GM12878 (cell line): ENCODE results near the gene CD99. TPM values are rescaled to one million over a fixed set of nuclear protein-coding genes. Genes with fewer than 3 reads are reported as not detected.

ENCODE experiments used
- HSF1 ChIP-seq: fragments of 150-350 bp; IDR thresholded peaks from 2 replicates; pipeline ENCODE4 v1.6.1; 2014; ENCODE audit warnings: mild to moderate bottlenecking, low read depth, low read length
- NFYA ChIP-seq: IDR thresholded peaks from 2 replicates; pipeline ENCODE4 v1.6.1; 2011; ENCODE audit warnings: low read depth, mild to moderate bottlenecking, low read length, improper control_type of control experiment, borderline replicate concordance
- NKRF ChIP-seq: fragments of 450-650 bp; conservative IDR thresholded peaks from 2 replicates; pipeline ENCODE4 v1.6.1; 2017; ENCODE audit warnings: mild to moderate bottlenecking, moderate library complexity
- NR2C1 ChIP-seq: fragments of 450-650 bp; IDR thresholded peaks from 2 replicates; pipeline ENCODE4 v1.6.1; 2017; ENCODE audit warnings: antibody characterized with exemption, mild to moderate bottlenecking, moderate library complexity
- STAT1 ChIP-seq: fragments of 450-650 bp; conservative IDR thresholded peaks from 2 replicates; pipeline ENCODE4 v1.6.1; 2014; ENCODE audit warnings: antibody characterized with exemption, mild to moderate bottlenecking
- polyA plus RNA-seq, 11 experiments: library from polyadenylated mRNA; depleted of rRNA in 4 of 11; unstranded in 6 of 11; stranded (reverse) in 5 of 11; fragments of >200 nt; fragmentation: Nextera tagmentation in 4 of 11; fragmentation: Illumina TruSeq in 1 of 11; extraction: Ambion mirVana in 4 of 11; extraction: Trizol in 1 of 11; gene quantifications; 1 replicate in 1 of 11; 2 replicates in 10 of 11; pipeline versions ENCODE4 v1.2.1 to v1.2.3, GENCODE V29; 2011 to 2016; ENCODE audit warnings: inconsistent platforms in 2 of 11, missing spikeins in 2 of 11, low read depth in 1 of 11
- total RNA-seq, 4 experiments: library from RNA; depleted of rRNA in 3 of 4; stranded (reverse); fragments of >200 nt in 3 of 4; fragmentation: Illumina TruSeq in 1 of 4; extraction: Trizol in 1 of 4; gene quantifications; 2 replicates each; pipeline versions ENCODE4 v1.2.1 to v1.2.3, GENCODE V29; 2013 to 2021
- TF ChIP-seq, protein P1 (sequence below): IDR thresholded peaks from 2 replicates; pipeline ENCODE4 v1.6.1; 2011; ENCODE audit warnings: mild to moderate bottlenecking, low read depth, low read length, moderate library complexity; ENCODE audit not compliant: insufficient replicate concordance
- TF ChIP-seq, protein P2 (sequence below): IDR thresholded peaks from 2 replicates; pipeline ENCODE4 v1.6.1; 2012; ENCODE audit warnings: low read depth, low read length, improper control_type of control experiment

CD99 gene
- total and polyA plus RNA-seq, 10 of the 15 experiments (the other 5 are each of a cell fraction or from before 2014, with no cell fraction given) = 24.8 to 242 (median 158) TPM

GRCh38 chrX:2650037-2650436 is 41.1 kb upstream of the CD99 start (continued):
- TF ChIP-seq NFYA = no peak
- no peak for TF ChIP-seq NR2C1
- TF ChIP-seq, protein P1, sequence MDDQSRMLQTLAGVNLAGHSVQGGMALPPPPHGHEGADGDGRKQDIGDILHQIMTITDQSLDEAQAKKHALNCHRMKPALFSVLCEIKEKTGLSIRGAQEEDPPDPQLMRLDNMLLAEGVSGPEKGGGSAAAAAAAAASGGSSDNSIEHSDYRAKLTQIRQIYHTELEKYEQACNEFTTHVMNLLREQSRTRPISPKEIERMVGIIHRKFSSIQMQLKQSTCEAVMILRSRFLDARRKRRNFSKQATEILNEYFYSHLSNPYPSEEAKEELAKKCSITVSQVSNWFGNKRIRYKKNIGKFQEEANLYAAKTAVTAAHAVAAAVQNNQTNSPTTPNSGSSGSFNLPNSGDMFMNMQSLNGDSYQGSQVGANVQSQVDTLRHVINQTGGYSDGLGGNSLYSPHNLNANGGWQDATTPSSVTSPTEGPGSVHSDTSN = no peak
- TF ChIP-seq NKRF = no peak
- TF ChIP-seq HSF1 = no peak
- TF ChIP-seq, protein P2, sequence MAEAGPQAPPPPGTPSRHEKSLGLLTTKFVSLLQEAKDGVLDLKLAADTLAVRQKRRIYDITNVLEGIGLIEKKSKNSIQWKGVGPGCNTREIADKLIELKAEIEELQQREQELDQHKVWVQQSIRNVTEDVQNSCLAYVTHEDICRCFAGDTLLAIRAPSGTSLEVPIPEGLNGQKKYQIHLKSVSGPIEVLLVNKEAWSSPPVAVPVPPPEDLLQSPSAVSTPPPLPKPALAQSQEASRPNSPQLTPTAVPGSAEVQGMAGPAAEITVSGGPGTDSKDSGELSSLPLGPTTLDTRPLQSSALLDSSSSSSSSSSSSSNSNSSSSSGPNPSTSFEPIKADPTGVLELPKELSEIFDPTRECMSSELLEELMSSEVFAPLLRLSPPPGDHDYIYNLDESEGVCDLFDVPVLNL = no peak
- no peak for TF ChIP-seq STAT1
- TF ChIP-seq, all 136 proteins: peak for 0
